DND-41 (cell line): ENCODE data around the gene CFAP90.

Experiments used
- ATAC-seq: fragments of 200-7000 bp; cut with Tn5 transposase; 3 replicates; pipeline ENCODE4 v1.9.1; 2021; ENCODE audit warnings: low read depth; ENCODE audit not compliant: insufficient read depth
- DNase-seq: peaks from one replicate; pipeline ENCODE4 v3.0.0-alpha.2; 2020
- H2AFZ ChIP-seq: 2 replicates; pipeline ENCODE4 v1.6.0; 2012; ENCODE audit warnings: low read depth, low read length
- H3K27ac ChIP-seq: 2 replicates; pipeline ENCODE4 v1.5.1; 2012; ENCODE audit warnings: low read length, inconsistent platforms
- H3K27me3 ChIP-seq: fragments of 200-600 bp; sonication (generic); 2 replicates; pipeline ENCODE4 v1.6.0; 2012; ENCODE audit warnings: low read length, mild to moderate bottlenecking, inconsistent platforms; ENCODE audit not compliant: insufficient read depth, poor library complexity
- H3K36me3 ChIP-seq: 2 replicates; pipeline ENCODE4 v1.5.1; 2012; ENCODE audit warnings: low read length, inconsistent platforms; ENCODE audit not compliant: insufficient read depth
- H3K4me1 ChIP-seq: 2 replicates; pipeline ENCODE4 v1.5.1; 2012; ENCODE audit warnings: mild to moderate bottlenecking, low read length; ENCODE audit not compliant: insufficient read depth
- H3K4me2 ChIP-seq: 2 replicates; pipeline ENCODE4 v1.6.0; 2012; ENCODE audit warnings: mild to moderate bottlenecking, moderate library complexity, low read length, inconsistent platforms; ENCODE audit not compliant: insufficient read depth
- H3K4me3 ChIP-seq, 2 experiments: fragments of 200-600 bp in 1 of 2; shearing (Covaris generic) in 1 of 2; 2 replicates each; pipeline ENCODE4 v1.5.1; 2012 to 2016; ENCODE audit warnings: inconsistent platforms in 2 of 2, low read length in 2 of 2, mild to moderate bottlenecking in 2 of 2, low read depth in 1 of 2, moderate library complexity in 1 of 2
- H3K79me2 ChIP-seq: 2 replicates; pipeline ENCODE4 v1.6.0; 2012; ENCODE audit warnings: low read length, inconsistent platforms; ENCODE audit not compliant: insufficient read depth
- H3K9ac ChIP-seq: 2 replicates; pipeline ENCODE4 v1.6.0; 2012; ENCODE audit warnings: low read depth, mild to moderate bottlenecking, inconsistent platforms, low read length, moderate library complexity
- H3K9me3 ChIP-seq: 2 replicates; pipeline ENCODE4 v1.5.1; 2012; ENCODE audit warnings: low read length, moderate library complexity, mild to moderate bottlenecking, inconsistent platforms; ENCODE audit not compliant: insufficient read depth, severe bottlenecking
- H4K20me1 ChIP-seq: 2 replicates; pipeline ENCODE4 v1.6.0; 2012; ENCODE audit warnings: low read length; ENCODE audit not compliant: insufficient read depth
- EZH2 ChIP-seq: IDR thresholded peaks from 3 replicates; pipeline ENCODE4 v1.6.1; 2012; ENCODE audit warnings: borderline replicate concordance, low read depth, mild to moderate bottlenecking, moderate library complexity, low read length, inconsistent platforms; ENCODE audit not compliant: severe bottlenecking
- TF ChIP-seq, protein P1 (sequence below): IDR thresholded peaks from 2 replicates; pipeline ENCODE4 v1.5.1; 2012; ENCODE audit warnings: borderline replicate concordance, low read length, moderate library complexity, mild to moderate bottlenecking; ENCODE audit not compliant: poor library complexity, severe bottlenecking; ENCODE audit errors: extremely low read depth

Gene CFAP90

DNA sequence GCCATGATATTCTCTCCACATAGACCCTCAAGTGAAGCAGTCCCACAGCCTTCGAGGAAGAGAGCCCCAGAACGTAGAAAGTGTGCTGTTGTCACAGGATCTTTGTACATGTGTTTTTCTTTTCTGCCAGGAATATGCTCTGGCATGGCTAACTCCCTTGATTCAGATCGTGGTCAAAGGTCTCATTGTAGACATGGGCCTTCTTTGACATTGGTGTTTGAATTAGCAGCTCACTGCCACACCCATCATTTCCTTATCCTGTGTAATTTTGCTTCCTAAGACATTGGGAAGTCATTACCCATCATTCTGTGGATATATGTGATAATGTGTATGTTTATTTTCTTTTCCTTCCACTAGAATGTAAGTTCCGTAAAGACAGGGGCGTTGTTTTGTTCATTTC, 43.5 kb upstream of the CFAP90 start:
- no peak overlapping the region for H3K4me3 ChIP-seq
- H3K9ac ChIP-seq = no peak overlapping the region
- H2AFZ ChIP-seq = no peak overlapping the region
- no peak overlapping the region for H3K27ac ChIP-seq
- no peak overlapping the region for H3K4me2 ChIP-seq
- H3K36me3 ChIP-seq = peaks cover 90% of the 10 kb centered on the region
- no peak for ATAC-seq
- H3K27me3 ChIP-seq = no peaks in the 10 kb centered on the region
- H4K20me1 ChIP-seq = no peaks in the 10 kb centered on the region
- H3K4me1 ChIP-seq = no peaks in the 10 kb centered on the region
- TF ChIP-seq, protein P1, sequence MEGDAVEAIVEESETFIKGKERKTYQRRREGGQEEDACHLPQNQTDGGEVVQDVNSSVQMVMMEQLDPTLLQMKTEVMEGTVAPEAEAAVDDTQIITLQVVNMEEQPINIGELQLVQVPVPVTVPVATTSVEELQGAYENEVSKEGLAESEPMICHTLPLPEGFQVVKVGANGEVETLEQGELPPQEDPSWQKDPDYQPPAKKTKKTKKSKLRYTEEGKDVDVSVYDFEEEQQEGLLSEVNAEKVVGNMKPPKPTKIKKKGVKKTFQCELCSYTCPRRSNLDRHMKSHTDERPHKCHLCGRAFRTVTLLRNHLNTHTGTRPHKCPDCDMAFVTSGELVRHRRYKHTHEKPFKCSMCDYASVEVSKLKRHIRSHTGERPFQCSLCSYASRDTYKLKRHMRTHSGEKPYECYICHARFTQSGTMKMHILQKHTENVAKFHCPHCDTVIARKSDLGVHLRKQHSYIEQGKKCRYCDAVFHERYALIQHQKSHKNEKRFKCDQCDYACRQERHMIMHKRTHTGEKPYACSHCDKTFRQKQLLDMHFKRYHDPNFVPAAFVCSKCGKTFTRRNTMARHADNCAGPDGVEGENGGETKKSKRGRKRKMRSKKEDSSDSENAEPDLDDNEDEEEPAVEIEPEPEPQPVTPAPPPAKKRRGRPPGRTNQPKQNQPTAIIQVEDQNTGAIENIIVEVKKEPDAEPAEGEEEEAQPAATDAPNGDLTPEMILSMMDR = no peak
- H3K79me2 ChIP-seq = no peaks in the 10 kb centered on the region
- H3K9me3 ChIP-seq = no peaks in the 10 kb centered on the region
- no peak for DNase-seq

DNA sequence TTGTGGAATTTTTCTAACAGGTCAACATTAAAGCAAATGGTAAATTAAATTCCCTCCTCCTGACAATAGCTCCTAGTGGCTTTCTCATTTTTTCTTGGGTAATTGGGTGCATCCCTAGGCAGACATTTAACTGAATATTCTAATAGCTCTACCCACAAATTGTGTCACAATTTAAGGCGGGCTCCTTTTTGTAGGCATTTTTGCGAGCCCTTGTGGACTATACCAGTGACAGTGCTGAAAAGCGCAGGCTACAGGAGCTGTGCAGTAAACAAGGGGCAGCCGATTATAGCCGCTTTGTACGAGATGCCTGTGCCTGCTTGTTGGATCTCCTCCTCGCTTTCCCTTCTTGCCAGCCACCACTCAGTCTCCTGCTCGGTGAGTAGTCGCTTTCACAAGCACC, 38.0 kb upstream of the CFAP90 start:
- Histone ChIP-seq H3K36me3 (peaks cover 85% of the 10 kb centered on the region), H3K4me3 (no peak overlapping the region), H3K27me3 (no peaks in the 10 kb centered on the region), H3K4me1 (no peaks in the 10 kb centered on the region), H3K27ac (no peak overlapping the region), H3K4me2 (no peak overlapping the region), H3K79me2 (no peaks in the 10 kb centered on the region), H2AFZ (no peak overlapping the region), H3K9me3 (no peaks in the 10 kb centered on the region), H4K20me1 (no peaks in the 10 kb centered on the region), H3K9ac (no peak overlapping the region)
- ATAC-seq (no peak), DNase-seq (no peak)
- TF ChIP-seq EZH2 = no peak
- TF ChIP-seq, protein P1 = no peak

GRCh38 chr5:7886849-7887475, 36.0 kb upstream of the CFAP90 start:
- Histone ChIP-seq H2AFZ (no peak overlapping the region), H3K36me3 (peaks cover 85% of the 10 kb centered on the region), H3K27ac (peak overlapping the region; percentile 26; the same call in 1 of the 2 replicates), H3K79me2 (peaks cover under 1% of the 10 kb centered on the region), H4K20me1 (peaks cover 4% of the 10 kb centered on the region; the same call in 1 of the 2 replicates), H3K4me3 (no peak overlapping the region), H3K9me3 (no peaks in the 10 kb centered on the region), H3K4me1 (no peaks in the 10 kb centered on the region), H3K4me2 (no peak overlapping the region), H3K9ac (no peak overlapping the region), H3K27me3 (no peaks in the 10 kb centered on the region)
- DNase-seq (no peak), ATAC-seq (peak; percentile 52; the same call in 1 of the 3 replicates)
- no peak for TF ChIP-seq EZH2
- TF ChIP-seq, protein P1 = peak; percentile 65
